GM21367 (cell line): ENCODE measurements around the gene SVIL.
A peak's percentile ranks its signal among the peaks of the same experiment; 100 is the strongest.

Experiments used
- ATAC-seq: cut with Tn5 transposase; IDR thresholded peaks from one replicate; pipeline ENCODE4 v1.9.1; 2021; ENCODE audit not compliant: unreplicated experiment

Gene SVIL

DNA sequence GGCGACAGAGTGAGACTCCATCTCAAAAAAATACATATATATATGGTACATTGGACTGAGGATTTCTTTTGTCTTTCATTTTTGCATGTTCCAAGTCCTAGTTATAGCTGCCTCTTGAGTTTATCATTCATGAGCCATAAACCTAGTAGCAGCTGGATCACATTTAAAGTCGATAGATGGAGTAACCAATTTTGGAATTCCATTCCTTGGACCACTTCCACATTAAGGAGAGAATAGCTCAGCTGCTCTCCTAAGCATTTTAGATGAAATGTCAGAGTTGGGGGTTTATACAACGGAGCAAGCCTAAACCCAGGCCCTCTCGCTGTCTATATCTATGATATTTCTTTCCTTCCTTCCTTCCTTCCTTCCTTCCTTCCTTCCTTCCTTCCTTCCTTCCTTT is 204.7 kb downstream of the SVIL start:
- ATAC-seq: no peak

DNA sequence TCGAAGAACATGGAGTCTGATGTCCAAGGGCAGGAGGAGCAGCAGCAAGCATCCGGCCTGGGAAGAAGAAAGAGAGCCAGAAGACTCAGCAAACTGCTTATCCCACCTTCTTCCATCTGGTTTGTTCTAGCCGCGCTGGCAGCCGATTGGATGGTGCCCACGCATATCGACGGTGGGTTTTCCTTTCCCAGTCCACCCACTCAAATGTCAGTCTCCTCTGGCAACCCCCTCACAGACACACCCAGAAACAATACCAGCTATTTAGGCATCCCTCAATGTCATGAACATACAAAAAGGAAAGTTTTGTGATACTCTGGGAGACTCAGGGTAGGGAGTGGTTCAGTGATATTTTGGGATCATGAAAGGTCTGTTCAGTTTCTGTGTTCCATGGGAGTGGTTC is 206.3 kb downstream of the SVIL start:
- ATAC-seq: no peak

DNA sequence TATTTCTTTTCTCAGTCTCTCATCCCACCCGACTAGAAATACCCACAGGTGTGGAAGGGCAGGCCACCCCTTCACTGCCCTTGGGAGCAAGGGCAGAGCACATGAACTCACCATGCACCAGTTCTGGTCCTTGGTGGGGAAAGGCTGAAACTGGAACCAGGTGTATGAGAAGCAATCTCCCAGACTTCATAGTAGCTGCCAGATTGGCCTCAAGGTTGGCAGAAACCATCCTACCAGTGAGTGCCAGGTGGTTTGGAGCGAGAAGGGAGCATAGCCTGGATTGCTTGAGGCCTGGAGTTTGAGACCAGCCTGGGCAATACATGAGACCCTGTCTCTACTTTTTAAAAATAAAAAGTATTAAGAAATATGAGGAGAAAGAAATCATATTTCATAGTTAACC is 207.1 kb downstream of the SVIL start:
- ATAC-seq: no peak

DNA sequence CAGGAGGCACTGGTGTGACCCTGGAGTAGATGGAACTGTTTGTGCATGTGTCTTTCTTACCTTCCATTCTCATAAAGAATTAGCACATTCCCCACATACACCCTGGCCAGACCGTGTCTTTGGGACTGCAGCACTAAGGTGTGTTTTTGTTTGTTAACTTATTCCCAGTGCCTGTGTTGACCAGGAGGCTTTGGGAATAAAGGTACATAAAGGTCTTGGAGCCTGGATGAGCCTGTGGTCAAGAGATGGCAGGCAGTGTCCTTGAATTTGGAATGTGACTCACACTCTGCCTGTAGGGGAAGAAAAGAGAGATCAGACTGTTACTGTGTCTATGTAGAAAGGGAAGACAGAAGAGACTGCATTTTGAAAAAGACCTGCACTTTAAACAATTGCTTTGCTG is 208.4 kb downstream of the SVIL start:
- no peak for ATAC-seq

DNA sequence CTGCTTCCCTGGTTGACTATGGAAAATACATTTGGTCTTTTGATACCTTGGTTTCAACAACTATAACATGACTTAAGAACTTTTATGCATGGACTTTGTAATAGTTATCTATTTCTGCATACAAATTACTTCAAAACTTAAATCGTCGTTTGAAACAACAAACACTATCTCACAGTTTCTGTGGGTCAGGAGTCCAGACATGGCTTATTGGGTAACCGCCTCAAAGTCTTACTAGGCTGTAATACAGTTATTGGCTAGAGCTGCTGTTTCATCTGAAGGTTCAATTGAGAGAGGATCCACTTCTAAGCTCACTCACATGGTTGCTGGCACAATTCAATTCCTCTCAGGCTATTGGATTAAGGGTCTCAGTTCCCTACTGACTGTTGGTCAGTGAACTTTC is 210.8 kb downstream of the SVIL start:
- no peak for ATAC-seq

DNA sequence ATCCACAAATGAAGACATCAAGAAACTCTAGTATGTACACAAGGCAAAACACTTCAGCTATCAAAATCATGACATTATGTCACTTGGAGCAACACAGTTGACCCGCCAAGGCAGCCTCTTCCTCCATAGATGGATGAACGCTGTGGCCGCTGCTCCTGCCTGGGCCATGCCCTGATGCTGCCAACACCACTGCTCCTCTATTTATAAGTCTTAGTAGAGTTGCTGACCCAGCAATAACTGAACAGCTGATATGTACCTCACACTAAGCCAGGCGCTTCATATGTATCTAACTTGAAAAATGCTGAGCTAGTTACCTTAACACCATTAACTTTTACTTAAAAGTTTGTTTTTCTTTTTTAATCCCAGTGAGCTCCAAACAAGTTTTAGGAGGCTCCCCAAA is 214.0 kb downstream of the SVIL start:
- no peak for ATAC-seq

DNA sequence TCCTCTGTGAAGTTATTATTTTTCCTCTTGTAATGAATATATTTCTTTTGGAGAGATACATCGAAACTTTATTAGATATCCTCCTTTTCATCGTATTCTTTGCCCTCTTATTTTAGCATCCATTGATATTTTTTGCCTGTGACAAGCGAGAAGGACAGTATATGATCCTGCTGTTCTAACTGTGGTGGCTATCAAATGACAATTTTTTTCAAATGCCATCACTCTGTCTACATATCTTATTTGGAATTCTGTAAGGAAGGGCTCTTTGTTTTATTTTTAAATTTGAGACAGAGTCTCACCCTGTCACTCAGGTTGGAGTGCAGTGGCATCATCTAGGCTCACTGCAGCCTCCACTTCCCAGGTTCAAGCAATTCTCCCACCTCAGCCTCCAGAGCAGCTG is 217.4 kb downstream of the SVIL start:
- ATAC-seq: no peak

DNA sequence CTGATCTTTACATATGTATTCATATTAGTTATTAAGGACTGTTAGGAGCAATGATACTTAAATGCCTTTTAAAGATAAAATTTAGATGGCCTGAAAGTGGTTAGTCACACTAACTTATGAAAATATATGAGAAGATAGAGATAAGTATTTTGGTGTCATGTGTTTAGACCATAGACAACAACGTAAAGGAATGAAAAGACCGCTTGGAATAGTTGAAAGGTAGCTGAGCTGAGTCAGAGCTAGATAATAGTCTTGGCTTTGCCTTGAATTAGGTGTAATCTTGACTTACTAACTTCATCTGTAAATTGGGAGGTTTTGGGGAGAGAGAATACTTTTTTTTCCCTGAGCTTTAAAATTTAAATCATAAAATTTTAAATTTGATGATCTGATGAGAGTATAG is 218.9 kb downstream of the SVIL start:
- no peak for ATAC-seq

DNA sequence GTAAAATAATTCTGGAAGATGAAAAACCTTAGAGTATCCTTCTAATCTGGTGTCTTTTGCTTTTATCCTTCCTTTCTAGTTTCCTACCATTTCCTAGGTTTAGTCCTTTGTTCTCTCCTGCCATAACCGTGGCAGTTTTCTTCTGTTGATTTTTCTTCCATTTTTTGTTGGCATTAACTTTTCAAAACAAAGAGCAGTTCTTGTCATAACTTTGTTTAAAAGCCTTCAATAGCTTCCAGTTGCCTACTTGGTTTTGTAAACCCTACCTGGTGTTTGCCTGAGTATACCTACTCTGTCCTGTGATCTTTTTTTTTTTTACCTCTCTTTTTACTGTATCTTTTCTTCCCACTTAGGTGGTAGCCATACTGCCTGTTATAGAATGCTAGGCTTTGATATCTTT is 220.3 kb downstream of the SVIL start:
- ATAC-seq: no peak

DNA sequence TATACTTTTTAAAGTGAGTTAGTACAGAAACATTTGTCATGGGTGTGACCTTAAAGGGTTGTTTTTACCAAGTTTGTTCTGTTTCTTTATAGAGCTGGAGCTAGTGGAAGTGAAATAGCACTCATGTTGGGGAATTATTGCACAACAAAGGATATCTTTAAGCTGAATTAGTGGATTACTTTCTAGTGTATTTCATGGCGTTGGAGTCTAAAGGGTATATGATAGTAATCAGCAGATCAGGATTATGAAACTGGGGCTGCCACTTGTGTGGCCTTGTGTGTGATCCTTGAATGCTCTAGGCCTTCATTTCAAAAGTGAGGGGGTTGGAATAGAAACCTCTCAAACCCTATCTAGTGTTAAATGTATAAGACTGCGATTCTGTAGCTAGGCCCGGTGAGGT is 222.3 kb downstream of the SVIL start:
- no peak for ATAC-seq

DNA sequence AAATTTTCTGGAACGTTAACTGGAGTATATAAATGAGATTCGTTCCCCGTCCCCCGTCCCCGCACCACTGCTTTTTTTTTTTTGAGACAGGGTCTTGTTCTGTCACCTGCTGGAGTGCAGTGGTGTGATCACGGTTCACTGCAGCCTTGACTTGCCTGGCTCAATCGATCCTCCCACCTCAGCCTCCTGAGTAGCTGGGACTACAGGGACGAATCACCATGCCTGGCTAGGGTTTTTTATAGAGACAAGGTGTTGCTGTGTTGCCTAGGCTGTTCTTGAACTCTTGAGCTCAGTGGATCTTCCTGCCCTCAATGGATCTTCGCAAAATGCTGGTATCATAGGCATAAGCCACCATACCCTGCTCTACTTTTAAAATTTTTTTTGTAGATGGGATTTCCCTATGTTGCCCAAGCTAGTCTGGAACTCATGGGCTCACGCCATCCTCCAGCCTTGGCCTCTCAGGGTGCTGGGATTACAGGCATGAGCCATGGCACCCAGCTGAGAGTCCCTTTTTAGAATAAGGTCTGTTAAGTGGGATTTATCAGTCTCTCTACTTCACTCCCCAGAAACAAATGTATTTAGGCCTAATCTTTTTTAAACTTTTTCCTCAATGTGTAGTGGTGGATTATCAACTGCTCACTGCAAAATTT is 223.0 kb downstream of the SVIL start:
- no peak for ATAC-seq

DNA sequence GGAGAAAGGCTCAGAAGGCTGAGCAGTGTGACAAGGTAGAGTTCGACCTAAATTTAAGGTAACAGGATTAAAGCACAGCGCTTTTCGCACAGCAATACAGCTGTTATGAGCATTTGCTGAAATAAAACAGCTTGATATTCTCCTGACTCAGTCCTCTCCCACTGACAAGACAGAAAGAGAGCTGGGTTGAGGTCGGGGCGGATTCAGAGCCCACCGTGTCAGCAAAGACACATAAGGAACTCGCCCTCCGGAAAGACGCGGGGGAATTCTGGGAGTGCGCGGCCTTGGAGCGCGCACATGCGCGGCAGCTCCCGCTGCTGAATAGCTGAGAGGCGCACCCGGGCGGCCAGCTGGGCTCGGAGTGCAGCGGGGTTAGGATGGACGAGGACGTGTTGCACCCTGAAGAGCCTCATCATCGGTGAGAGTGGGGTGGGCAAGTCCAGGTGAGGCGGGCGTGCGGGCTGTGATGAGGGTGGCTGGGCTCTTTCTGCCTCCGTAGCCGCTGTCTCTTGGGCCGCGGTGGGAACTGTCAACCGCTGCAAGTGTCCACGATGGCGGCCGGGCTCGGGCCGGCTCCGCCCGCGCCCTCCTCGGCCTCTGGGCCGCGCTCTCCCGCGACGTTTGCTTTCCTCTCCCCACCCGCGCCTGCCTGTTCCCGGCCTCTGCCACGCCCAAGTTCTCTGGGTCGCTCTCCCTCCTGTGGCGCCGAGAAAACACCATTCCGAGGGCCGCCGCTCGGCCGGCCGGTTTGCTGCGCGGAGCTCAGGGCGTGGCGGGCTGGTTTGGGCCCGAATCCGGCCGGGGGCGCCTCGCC is 225.3 kb downstream of the SVIL start:
- peak; percentile 52 for ATAC-seq

DNA sequence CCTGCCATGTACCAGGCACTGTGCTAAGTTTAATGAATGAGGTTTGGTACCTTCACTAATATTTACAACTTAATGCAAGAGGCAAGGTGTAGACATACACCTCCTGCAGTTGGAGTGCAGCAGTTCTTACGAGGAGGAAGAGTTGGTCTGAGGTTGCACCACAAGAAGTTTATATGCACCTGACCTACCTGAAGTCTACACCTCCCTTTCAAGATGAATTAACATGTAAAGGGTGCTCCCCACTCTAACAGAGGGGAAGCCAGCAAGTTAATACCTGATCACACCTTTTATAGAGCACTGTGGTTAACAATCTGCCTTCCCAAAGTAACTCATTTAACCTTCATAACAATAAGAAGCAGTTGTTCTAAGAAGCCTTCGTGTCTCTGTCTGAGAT is 225.9 kb downstream of the SVIL start:
- peak; percentile 5 for ATAC-seq
